Pericardium fibroblast (primary cell): ENCODE data around the gene LINC00237. TPM values are rescaled to one million over a fixed set of nuclear protein-coding genes. Genes with fewer than 3 reads are reported as not detected.

Source experiments
- total RNA-seq: library from RNA; depleted of rRNA; stranded (reverse); fragments of >200 nt; gene quantifications from 2 replicates; pipeline ENCODE4 v1.2.3, GENCODE V29; 2015

LINC00237 gene
- total RNA-seq: not detected in 2 replicates

GRCh38 chr20:21106171-21107017, at the start of gene LINC00237:
LINC00237 (minus strand) TSS chr20:21106358.

GRCh38 chr20:21125849-21126580, 19.9 kb upstream of the LINC00237 start, which contains the start of gene KIZ:
KIZ (plus strand) TSS chr20:21126082; CDS start chr20:21126116, 34 bp downstream.

Other genes with a start within 250 kb of the LINC00237 start
- 11.1 and 12.6 TPM in 2 replicates for gene KIZ, start 19.7 kb upstream of the LINC00237 start, total RNA-seq
- gene XRN2, start 197.0 kb upstream of the LINC00237 start, total RNA-seq: 53.4 and 57.5 TPM in 2 replicates